HL-60 (cell line): ENCODE measurements around the gene CTBP2.

Source experiments
- DNase-seq, 2 experiments: peaks; one replicate each; pipeline ENCODE4 v3.0.0-alpha.2; 2010 to 2020; ENCODE audit warnings: low read depth in 1 of 2, low spot score in 1 of 2
- H3K27ac ChIP-seq: fragments of 250-450 bp; sonication (Bioruptor Pico); replicated peaks from 2 replicates; pipeline ENCODE4 v1.5.1; 2020; ENCODE audit warnings: mild to moderate bottlenecking, moderate library complexity
- H3K27me3 ChIP-seq: fragments of 250-450 bp; sonication (Bioruptor Pico); 2 replicates; pipeline ENCODE4 v1.5.1; 2021; ENCODE audit warnings: mild to moderate bottlenecking, moderate library complexity; ENCODE audit not compliant: insufficient read depth, poor library complexity, severe bottlenecking
- H3K4me3 ChIP-seq: replicated peaks from 2 replicates; pipeline ENCODE4 v1.5.1; 2011; ENCODE audit warnings: mild to moderate bottlenecking, control low read depth, low read length; ENCODE audit not compliant: insufficient read depth
- CTCF ChIP-seq: IDR thresholded peaks from one replicate; pipeline ENCODE4 v1.5.1; 2011; ENCODE audit warnings: low read length, control low read depth, inconsistent platforms; ENCODE audit not compliant: insufficient read depth
- GABPA ChIP-seq: IDR thresholded peaks from 2 replicates; pipeline ENCODE4 v1.6.1; 2012; ENCODE audit warnings: low read depth
- POLR2AphosphoS5 ChIP-seq: IDR thresholded peaks from 2 replicates; pipeline ENCODE4 v1.6.1; 2012; ENCODE audit warnings: low read depth
- REST ChIP-seq: IDR thresholded peaks from 2 replicates; pipeline ENCODE4 v1.6.1; 2012; ENCODE audit warnings: low read depth; ENCODE audit not compliant: insufficient replicate concordance
- SPI1 ChIP-seq: IDR thresholded peaks from 2 replicates; pipeline ENCODE4 v1.6.1; 2012; ENCODE audit warnings: low read depth, mild to moderate bottlenecking, borderline replicate concordance

The CTBP2 gene

DNA sequence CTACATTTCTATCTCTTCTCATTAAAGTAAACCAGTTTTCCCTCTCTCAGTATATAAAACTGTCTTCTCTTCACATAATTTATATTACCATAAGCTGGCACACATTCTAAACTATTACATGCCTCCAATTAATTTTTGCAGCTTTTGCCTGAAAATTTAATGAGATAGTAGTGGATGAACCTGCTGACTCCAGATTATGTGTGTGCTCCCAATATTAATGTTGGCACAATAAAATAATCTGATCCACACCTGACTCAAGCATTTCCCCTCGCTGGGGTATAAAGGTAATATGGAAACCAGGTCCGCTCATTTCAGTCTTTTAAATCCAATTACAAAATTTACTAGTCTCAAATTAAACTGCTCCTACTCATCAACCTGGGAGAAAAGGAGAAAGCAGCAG is 63.4 kb downstream of the CTBP2 start:
- TF ChIP-seq GABPA (no peak), CTCF (no peak), POLR2AphosphoS5 (no peak), SPI1 (no peak), REST (no peak)
- DNase-seq: no peak
- Histone ChIP-seq H3K27me3 (no peaks in the 10 kb centered on the region), H3K27ac (no peak overlapping the region), H3K4me3 (no peak overlapping the region)

- TF ChIP-seq CTCF (no peak), POLR2AphosphoS5 (no peak), GABPA (no peak), REST (no peak), SPI1 (no peak)
- no peaks in the 10 kb centered on the region for H3K27me3 ChIP-seq
- H3K27ac ChIP-seq: no peak overlapping the region
- DNase-seq: no peak
- no peak overlapping the region for H3K4me3 ChIP-seq
These were observed 64.0 kb downstream of the CTBP2 start for GRCh38 chr10:125096371-125096770.

GRCh38 chr10:125095776-125096175 is 64.6 kb downstream of the CTBP2 start:
- Histone ChIP-seq H3K27me3 (no peaks in the 10 kb centered on the region), H3K27ac (no peak overlapping the region), H3K4me3 (no peak overlapping the region)
- no peak for DNase-seq
- TF ChIP-seq CTCF: no peak

DNA sequence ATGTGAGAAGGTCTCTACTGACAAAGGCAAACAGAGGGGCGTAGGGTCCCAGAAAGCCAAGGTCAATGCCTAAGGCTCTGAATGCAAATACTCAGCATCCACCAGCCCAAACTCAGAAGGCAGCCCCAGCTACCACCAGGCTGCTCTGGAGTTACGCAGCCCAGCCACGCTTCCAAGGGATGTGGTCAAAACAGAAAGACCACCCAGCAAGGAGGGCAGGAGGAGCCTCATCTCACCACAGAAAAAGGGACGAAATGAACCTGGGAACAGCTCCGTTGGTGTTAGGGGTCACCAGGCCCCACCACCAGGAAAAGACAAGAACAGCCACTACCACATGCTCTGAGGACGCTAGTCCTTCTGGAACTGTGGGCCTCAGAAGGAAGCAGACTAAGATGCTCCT is 65.1 kb downstream of the CTBP2 start:
- Histone ChIP-seq H3K4me3 (no peak overlapping the region), H3K27ac (no peak overlapping the region), H3K27me3 (no peaks in the 10 kb centered on the region)
- no peak for DNase-seq
- no peak for TF ChIP-seq CTCF
- no peak for TF ChIP-seq POLR2AphosphoS5
- TF ChIP-seq REST: no peak
- no peak for TF ChIP-seq GABPA
- no peak for TF ChIP-seq SPI1
